ENCODE data around the gene KDM4C.

DNA sequence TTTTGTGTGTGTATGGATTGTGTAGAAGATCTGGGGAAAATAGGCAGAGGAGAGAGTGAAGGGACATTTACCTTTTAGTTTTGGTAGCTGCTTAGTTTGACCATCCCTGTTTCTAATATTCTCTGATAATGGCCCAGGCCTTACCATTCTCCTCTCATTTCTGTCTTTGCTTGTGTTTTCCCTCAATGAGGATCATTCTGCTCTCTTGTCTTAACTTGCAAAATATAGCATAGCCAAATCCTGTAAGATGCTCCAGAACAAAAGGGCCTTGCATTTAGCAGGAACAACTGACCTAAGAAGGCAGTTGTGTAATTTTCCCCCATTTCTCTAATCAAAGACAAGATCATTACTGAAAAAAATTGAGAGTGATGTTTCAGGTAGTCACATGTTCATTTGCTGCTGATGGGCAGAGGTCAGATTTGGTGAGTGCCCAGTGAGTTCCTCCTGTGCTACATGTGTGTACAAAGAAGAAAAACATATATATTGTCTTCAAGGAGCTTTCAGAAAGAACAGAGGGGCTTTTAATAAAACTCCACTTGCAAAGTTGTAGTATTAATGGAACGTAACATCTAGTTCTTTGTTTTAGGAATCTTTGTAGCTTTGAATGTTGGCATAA lies 139.5 kb downstream of the KDM4C start:
- no peak for TF ChIP-seq TAF1 (IDR thresholded peaks at IDR 0.05; ENCODE audit: low read depth)
- no peak for TF ChIP-seq EGR1 (IDR thresholded peaks at IDR 0.05)
- TF ChIP-seq, protein P1, sequence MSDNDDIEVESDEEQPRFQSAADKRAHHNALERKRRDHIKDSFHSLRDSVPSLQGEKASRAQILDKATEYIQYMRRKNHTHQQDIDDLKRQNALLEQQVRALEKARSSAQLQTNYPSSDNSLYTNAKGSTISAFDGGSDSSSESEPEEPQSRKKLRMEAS (IDR thresholded peaks at IDR 0.05), result no peak
- TF ChIP-seq, protein P2, sequence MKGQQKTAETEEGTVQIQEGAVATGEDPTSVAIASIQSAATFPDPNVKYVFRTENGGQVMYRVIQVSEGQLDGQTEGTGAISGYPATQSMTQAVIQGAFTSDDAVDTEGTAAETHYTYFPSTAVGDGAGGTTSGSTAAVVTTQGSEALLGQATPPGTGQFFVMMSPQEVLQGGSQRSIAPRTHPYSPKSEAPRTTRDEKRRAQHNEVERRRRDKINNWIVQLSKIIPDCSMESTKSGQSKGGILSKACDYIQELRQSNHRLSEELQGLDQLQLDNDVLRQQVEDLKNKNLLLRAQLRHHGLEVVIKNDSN (IDR thresholded peaks at IDR 0.05), result no peak
- TF ChIP-seq EP300 (IDR thresholded peaks at IDR 0.05; ENCODE audit: borderline replicate concordance), result no peak
- TF ChIP-seq YY1 (IDR thresholded peaks at IDR 0.05; ENCODE audit: low read depth), result no peak
